ENCODE data around the gene DAG1.

The DAG1 gene

GRCh38 chr3:49518441-49518840, 48.4 kb downstream of the DAG1 start:
- DNase-seq = no peak

- DNase-seq = peak; percentile 38
These were observed 49.2 kb downstream of the DAG1 start for GRCh38 chr3:49519296-49519695.

GRCh38 chr3:49519916-49520385, 49.9 kb downstream of the DAG1 start:
- peak; percentile 5 for DNase-seq

GRCh38 chr3:49523756-49524747, 54.0 kb downstream of the DAG1 start:
- DNase-seq = no peak

- DNase-seq = no peak
These were observed 59.5 kb downstream of the DAG1 start for GRCh38 chr3:49529567-49529966.

GRCh38 chr3:49530231-49530630, 60.2 kb downstream of the DAG1 start:
- no peak for DNase-seq

GRCh38 chr3:49530701-49531100, 60.6 kb downstream of the DAG1 start:
- no peak for DNase-seq

- no peak for DNase-seq
These were observed 61.2 kb downstream of the DAG1 start for GRCh38 chr3:49531218-49531617.

GRCh38 chr3:49531715-49532114, 61.6 kb downstream of the DAG1 start:
- DNase-seq = no peak

GRCh38 chr3:49533031-49533430, 63.0 kb downstream of the DAG1 start:
- DNase-seq = no peak

- no peak for DNase-seq
These were observed 63.9 kb downstream of the DAG1 start for GRCh38 chr3:49533786-49534519.

- peak; percentile 81 for DNase-seq
These were observed 64.7 kb downstream of the DAG1 start for GRCh38 chr3:49534581-49535441.

GRCh38 chr3:49535971-49536874, 66.2 kb downstream of the DAG1 start:
- no peak for DNase-seq

- no peak for DNase-seq
These were observed 66.9 kb downstream of the DAG1 start for GRCh38 chr3:49536875-49537533.

- DNase-seq = peak; percentile 98
These were observed 69.8 kb downstream of the DAG1 start for GRCh38 chr3:49539659-49540560.

- DNase-seq = no peak
These were observed 82.0 kb downstream of the DAG1 start for GRCh38 chr3:49552087-49552486.

- DNase-seq = no peak
These were observed 83.2 kb downstream of the DAG1 start for GRCh38 chr3:49553324-49553691.

GRCh38 chr3:49553692-49554632, 83.9 kb downstream of the DAG1 start, which contains the start of gene BSN:
Gene BSN, plus strand, starts transcription at chr3:49554477. Its CDS starts 126 bp downstream, at chr3:49554603.
- peak; percentile 98 for DNase-seq

All from eye (tissue), 1 donor.